ENCODE measurements around the gene GREM1.

GREM1 gene

DNA sequence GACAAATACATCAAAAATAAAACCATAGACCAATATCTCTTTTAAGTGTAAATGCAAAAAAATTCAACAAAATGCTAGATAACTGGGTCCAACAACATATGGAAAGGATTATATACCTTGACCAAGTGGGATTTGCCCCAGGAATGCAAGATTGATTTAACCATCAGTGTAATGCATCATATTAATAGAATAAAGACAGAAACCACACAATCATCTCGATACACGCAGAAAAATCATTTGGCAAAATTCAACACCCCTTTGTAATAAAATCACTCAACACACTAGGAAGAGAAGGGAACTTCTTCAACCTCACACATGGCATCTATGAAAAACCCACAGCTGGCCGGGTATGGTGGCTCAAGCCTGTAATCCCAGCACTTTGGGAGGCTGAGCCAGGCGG, 19.5 kb downstream of the GREM1 start:
- H3K27me3 ChIP-seq (ENCODE audit: control insufficient read depth, insufficient read depth, low read length) = no peaks in the 10 kb centered on the region
- peaks cover 24% of the 10 kb centered on the region for H3K4me1 ChIP-seq (ENCODE audit: control insufficient read depth, insufficient read depth, low read length)
- H3K9ac ChIP-seq (ENCODE audit: low read depth, low read length) = no peak overlapping the region
- H3K36me3 ChIP-seq (ENCODE audit: insufficient read depth, low read length) = peaks cover 41% of the 10 kb centered on the region
- H3K4me3 ChIP-seq (ENCODE audit: low read length) = no peak overlapping the region
- no peak overlapping the region for H3K4me2 ChIP-seq (ENCODE audit: low read length)
- H3K9me3 ChIP-seq (replicated peaks; ENCODE audit: low read length) = no peaks in the 10 kb centered on the region

DNA sequence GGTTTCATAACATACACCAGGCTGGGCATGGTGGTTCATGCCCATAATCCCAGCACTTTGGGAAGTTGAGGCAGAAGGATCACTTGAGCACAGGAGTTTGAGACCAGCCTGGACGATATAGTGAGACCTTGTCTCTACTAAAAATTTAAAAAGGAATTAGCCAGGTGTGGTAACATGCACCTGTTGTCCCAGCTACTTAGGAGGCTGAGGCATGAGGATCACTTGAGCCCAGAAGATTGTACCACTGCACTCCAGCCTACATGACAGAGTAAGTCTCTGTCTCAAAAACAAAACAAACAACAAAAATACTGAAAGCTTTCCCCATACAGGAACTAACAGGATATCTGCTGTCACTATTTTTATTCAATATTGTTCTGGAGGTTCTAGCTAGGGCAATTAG, 20.9 kb downstream of the GREM1 start:
- Histone ChIP-seq H3K9ac (ENCODE audit: low read depth, low read length) (no peak overlapping the region), H3K27me3 (ENCODE audit: control insufficient read depth, insufficient read depth, low read length) (no peaks in the 10 kb centered on the region), H3K4me3 (ENCODE audit: low read length) (no peak overlapping the region), H3K4me1 (ENCODE audit: control insufficient read depth, insufficient read depth, low read length) (peaks cover 19% of the 10 kb centered on the region), H3K36me3 (ENCODE audit: insufficient read depth, low read length) (peaks cover 32% of the 10 kb centered on the region), H3K9me3 (replicated peaks; ENCODE audit: low read length) (no peaks in the 10 kb centered on the region), H3K4me2 (ENCODE audit: low read length) (no peak overlapping the region)

DNA sequence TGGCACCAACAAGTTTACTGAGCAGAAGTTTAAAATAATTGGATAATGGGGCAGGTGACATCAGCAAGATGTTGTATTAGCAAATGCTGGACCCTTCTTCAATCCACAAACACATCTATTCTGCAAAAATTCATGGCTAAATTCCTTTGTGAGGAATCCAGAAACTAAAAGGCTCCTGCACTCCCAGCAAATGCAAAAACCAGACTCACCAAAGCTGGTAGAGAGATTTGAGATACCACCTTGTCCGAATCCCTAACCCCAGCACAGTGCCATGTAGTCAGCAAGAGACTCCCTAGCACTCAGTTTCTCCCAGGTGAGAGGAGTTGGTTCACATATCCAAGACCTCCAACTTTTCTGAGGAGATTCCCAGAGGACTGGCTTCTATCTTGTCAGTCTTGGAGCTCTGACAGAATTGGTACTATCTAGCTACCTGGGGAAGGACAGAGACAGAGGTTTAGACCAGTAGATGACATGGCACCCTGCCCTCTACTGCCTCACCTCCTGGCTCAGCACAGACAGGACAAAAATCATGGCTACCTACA, 21.8 kb downstream of the GREM1 start:
- Histone ChIP-seq H3K4me1 (ENCODE audit: control insufficient read depth, insufficient read depth, low read length) (peaks cover 13% of the 10 kb centered on the region), H3K4me2 (ENCODE audit: low read length) (no peak overlapping the region), H3K9me3 (replicated peaks; ENCODE audit: low read length) (no peaks in the 10 kb centered on the region), H3K9ac (ENCODE audit: low read depth, low read length) (no peak overlapping the region), H3K36me3 (ENCODE audit: insufficient read depth, low read length) (peaks cover 22% of the 10 kb centered on the region), H3K4me3 (ENCODE audit: low read length) (no peak overlapping the region), H3K27me3 (ENCODE audit: control insufficient read depth, insufficient read depth, low read length) (no peaks in the 10 kb centered on the region)

- Histone ChIP-seq H3K27me3 (ENCODE audit: control insufficient read depth, insufficient read depth, low read length) (no peaks in the 10 kb centered on the region), H3K4me2 (ENCODE audit: low read length) (no peak overlapping the region), H3K4me3 (ENCODE audit: low read length) (no peak overlapping the region), H3K36me3 (ENCODE audit: insufficient read depth, low read length) (no peaks in the 10 kb centered on the region), H3K9ac (ENCODE audit: low read depth, low read length) (no peak overlapping the region), H3K9me3 (replicated peaks; ENCODE audit: low read length) (no peaks in the 10 kb centered on the region), H3K4me1 (ENCODE audit: control insufficient read depth, insufficient read depth, low read length) (peaks cover 12% of the 10 kb centered on the region)
Measured at GRCh38 chr15:32743411-32744140, 25.8 kb downstream of the GREM1 start.

DNA sequence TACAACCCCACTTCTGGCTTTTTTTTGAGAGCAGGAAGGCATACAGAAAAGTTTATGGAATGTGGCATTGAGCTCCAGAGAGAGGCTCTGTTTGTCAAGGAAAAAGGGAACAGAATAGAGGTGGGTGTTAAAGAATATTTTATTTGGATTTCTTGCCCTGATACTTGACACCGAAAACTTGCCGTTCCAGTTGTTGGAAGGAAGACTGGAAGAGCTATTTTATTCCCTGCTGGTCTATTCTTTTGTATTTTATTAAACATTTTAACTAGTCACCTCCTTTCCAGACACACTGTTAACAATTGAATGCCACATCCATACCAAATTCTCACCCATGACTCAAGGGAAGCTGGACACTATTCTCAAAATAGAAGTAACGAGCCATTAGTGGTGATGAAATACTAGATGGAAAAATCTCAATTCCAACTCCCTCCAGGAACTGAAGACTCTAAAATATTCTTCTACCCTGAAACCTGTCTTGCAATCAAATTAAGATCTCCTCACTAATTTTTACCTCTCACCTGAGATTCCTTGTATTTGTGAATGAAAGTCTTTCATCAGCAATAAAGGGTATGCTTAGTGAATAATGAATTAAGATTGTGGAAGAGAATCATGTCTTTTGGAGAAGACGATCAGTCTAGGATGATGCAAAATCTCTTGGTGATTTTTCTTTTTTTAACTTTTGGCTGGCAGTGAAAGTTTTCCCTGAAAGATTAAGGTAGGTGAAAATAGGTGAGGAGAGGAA, 28.5 kb downstream of the GREM1 start:
- Histone ChIP-seq H3K27me3 (ENCODE audit: control insufficient read depth, insufficient read depth, low read length) (no peaks in the 10 kb centered on the region), H3K36me3 (ENCODE audit: insufficient read depth, low read length) (no peaks in the 10 kb centered on the region), H3K9ac (ENCODE audit: low read depth, low read length) (no peak overlapping the region), H3K4me1 (ENCODE audit: control insufficient read depth, insufficient read depth, low read length) (peaks cover 12% of the 10 kb centered on the region), H3K4me3 (ENCODE audit: low read length) (no peak overlapping the region), H3K9me3 (replicated peaks; ENCODE audit: low read length) (no peaks in the 10 kb centered on the region), H3K4me2 (ENCODE audit: low read length) (no peak overlapping the region)

GRCh38 chr15:32747921-32748342, 30.1 kb downstream of the GREM1 start:
- no peaks in the 10 kb centered on the region for H3K36me3 ChIP-seq (ENCODE audit: insufficient read depth, low read length)
- no peak overlapping the region for H3K9ac ChIP-seq (ENCODE audit: low read depth, low read length)
- H3K9me3 ChIP-seq (replicated peaks; ENCODE audit: low read length) = no peaks in the 10 kb centered on the region
- H3K4me3 ChIP-seq (ENCODE audit: low read length) = no peak overlapping the region
- H3K4me1 ChIP-seq (ENCODE audit: control insufficient read depth, insufficient read depth, low read length) = peaks cover 11% of the 10 kb centered on the region
- no peak overlapping the region for H3K4me2 ChIP-seq (ENCODE audit: low read length)
- H3K27me3 ChIP-seq (ENCODE audit: control insufficient read depth, insufficient read depth, low read length) = no peaks in the 10 kb centered on the region

- Histone ChIP-seq H3K9ac (ENCODE audit: low read depth, low read length) (no peak overlapping the region), H3K4me3 (ENCODE audit: low read length) (no peak overlapping the region), H3K4me1 (ENCODE audit: control insufficient read depth, insufficient read depth, low read length) (no peaks in the 10 kb centered on the region), H3K4me2 (ENCODE audit: low read length) (no peak overlapping the region), H3K27me3 (ENCODE audit: control insufficient read depth, insufficient read depth, low read length) (no peaks in the 10 kb centered on the region), H3K9me3 (replicated peaks; ENCODE audit: low read length) (no peaks in the 10 kb centered on the region), H3K36me3 (ENCODE audit: insufficient read depth, low read length) (no peaks in the 10 kb centered on the region)
Measured at GRCh38 chr15:32750979-32751378, 33.2 kb downstream of the GREM1 start.

DNA sequence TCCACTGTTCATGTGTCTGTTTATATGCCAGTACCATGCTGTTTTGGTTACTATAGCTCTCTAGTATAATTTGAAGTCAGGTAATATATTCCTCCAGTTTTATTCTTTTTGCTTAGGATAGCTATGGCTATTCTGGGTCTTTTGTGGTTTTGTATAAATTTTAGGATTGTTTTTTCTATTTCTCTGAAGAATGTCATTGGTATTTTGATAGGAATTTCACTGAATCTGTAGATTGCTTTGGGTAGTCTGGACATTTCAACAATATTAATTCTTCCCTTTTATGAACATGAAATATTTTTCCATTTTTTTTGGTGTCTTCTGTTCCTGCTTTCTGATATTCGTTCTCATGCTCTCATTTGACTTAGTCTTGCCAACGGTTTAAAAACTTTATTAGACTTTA, 39.6 kb downstream of the GREM1 start:
- Histone ChIP-seq H3K9ac (ENCODE audit: low read depth, low read length) (no peak overlapping the region), H3K27me3 (ENCODE audit: control insufficient read depth, insufficient read depth, low read length) (no peaks in the 10 kb centered on the region)

GRCh38 chr15:32763295-32763694, 45.5 kb downstream of the GREM1 start:
- Histone ChIP-seq H3K9ac (ENCODE audit: low read depth, low read length) (no peak overlapping the region), H3K4me2 (ENCODE audit: low read length) (no peak overlapping the region), H3K27me3 (ENCODE audit: control insufficient read depth, insufficient read depth, low read length) (no peaks in the 10 kb centered on the region), H3K36me3 (ENCODE audit: insufficient read depth, low read length) (no peaks in the 10 kb centered on the region), H3K4me1 (ENCODE audit: control insufficient read depth, insufficient read depth, low read length) (no peaks in the 10 kb centered on the region), H3K9me3 (replicated peaks; ENCODE audit: low read length) (no peaks in the 10 kb centered on the region), H3K4me3 (ENCODE audit: low read length) (no peak overlapping the region)

More for the DNA sequence above, 39.6 kb downstream of the GREM1 start:
- H3K4me1 ChIP-seq (ENCODE audit: control insufficient read depth, insufficient read depth, low read length) = no peaks in the 10 kb centered on the region
- no peak overlapping the region for H3K4me3 ChIP-seq (ENCODE audit: low read length)
- peaks cover 3% of the 10 kb centered on the region for H3K9me3 ChIP-seq (replicated peaks; ENCODE audit: low read length)
- no peaks in the 10 kb centered on the region for H3K36me3 ChIP-seq (ENCODE audit: insufficient read depth, low read length)
- H3K4me2 ChIP-seq (ENCODE audit: low read length) = no peak overlapping the region

DNA sequence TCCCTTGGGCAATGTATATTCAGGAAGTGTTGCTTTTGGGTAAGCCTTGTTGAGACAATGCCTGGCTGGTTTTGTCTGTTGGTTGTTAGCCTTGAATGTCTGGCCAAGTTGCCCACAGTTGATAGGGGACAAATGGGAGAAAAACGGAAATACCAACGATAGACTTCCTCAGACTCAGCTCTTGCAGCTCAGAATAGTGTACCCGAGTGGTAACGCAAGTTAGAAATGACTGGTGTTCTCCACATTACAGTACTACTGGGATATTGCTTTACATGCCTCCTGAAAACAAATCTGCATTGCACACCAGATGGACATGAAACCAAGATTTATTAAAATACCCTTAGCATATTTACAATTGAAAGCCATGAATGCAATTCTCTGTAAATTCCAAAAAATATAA, 47.4 kb downstream of the GREM1 start:
- Histone ChIP-seq H3K4me2 (ENCODE audit: low read length) (no peak overlapping the region), H3K9me3 (replicated peaks; ENCODE audit: low read length) (no peaks in the 10 kb centered on the region), H3K4me1 (ENCODE audit: control insufficient read depth, insufficient read depth, low read length) (no peaks in the 10 kb centered on the region), H3K4me3 (ENCODE audit: low read length) (no peak overlapping the region), H3K9ac (ENCODE audit: low read depth, low read length) (no peak overlapping the region), H3K27me3 (ENCODE audit: control insufficient read depth, insufficient read depth, low read length) (no peaks in the 10 kb centered on the region), H3K36me3 (ENCODE audit: insufficient read depth, low read length) (no peaks in the 10 kb centered on the region)

DNA sequence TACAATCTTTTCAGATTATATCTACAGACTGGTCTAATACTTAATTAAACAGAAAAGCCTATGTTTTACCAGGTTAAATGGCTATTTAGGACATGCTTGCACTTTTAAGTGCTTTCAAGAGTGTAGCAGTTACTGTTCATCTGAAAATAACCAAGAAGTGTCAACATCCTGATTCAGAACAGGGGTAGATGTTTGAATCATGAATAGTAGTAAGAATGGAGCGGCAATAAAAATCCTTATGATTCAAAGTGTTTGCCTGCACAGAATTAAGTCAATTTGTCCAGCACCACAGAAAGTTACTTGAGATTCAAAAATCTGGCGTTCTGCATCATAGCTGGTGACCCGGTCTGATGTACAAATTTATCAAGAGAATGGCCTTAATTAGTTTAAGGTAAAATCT, 48.3 kb downstream of the GREM1 start:
- no peaks in the 10 kb centered on the region for H3K36me3 ChIP-seq (ENCODE audit: insufficient read depth, low read length)

More for the DNA sequence above, 48.3 kb downstream of the GREM1 start:
- Histone ChIP-seq H3K4me3 (ENCODE audit: low read length) (no peak overlapping the region), H3K27me3 (ENCODE audit: control insufficient read depth, insufficient read depth, low read length) (no peaks in the 10 kb centered on the region), H3K9me3 (replicated peaks; ENCODE audit: low read length) (no peaks in the 10 kb centered on the region), H3K4me2 (ENCODE audit: low read length) (no peak overlapping the region), H3K9ac (ENCODE audit: low read depth, low read length) (no peak overlapping the region), H3K4me1 (ENCODE audit: control insufficient read depth, insufficient read depth, low read length) (peaks cover 5% of the 10 kb centered on the region)
